Stimulated activated naive CD8-positive, alpha-beta T cell treated with anti-CD3 and anti-CD28 coated beads, Interleukin-15, Interleukin-2, amounts not matched to agents 100 ng/mL and 50 ng/mL, for 24 hours (primary cell): ENCODE measurements around the gene EFNA5.

Experiments used
- H3K27ac Mint-ChIP-seq: one replicate; pipeline ENCODE4 v1.8.0; 2021; ENCODE audit warnings: mild to moderate bottlenecking, mixed read lengths
- H3K27me3 Mint-ChIP-seq: one replicate; pipeline ENCODE4 v1.8.0; 2021; ENCODE audit warnings: mixed read lengths
- H3K36me3 Mint-ChIP-seq: one replicate; pipeline ENCODE4 v1.8.0; 2021; ENCODE audit warnings: low read depth, mixed read lengths
- H3K4me1 Mint-ChIP-seq: one replicate; pipeline ENCODE4 v1.8.0; 2021; ENCODE audit warnings: low read depth, mixed read lengths
- H3K4me3 Mint-ChIP-seq: one replicate; pipeline ENCODE4 v1.8.0; 2021; ENCODE audit warnings: mild to moderate bottlenecking, mixed read lengths
- H3K9me3 Mint-ChIP-seq: one replicate; pipeline ENCODE4 v1.8.0; 2021; ENCODE audit warnings: mixed read lengths

EFNA5 gene

GRCh38 chr5:107634981-107635848 lies 35.5 kb downstream of the EFNA5 start:
- no peak overlapping the region for H3K4me3 Mint-ChIP-seq

GRCh38 chr5:107633171-107633901 lies 37.4 kb downstream of the EFNA5 start:
- Mint-ChIP-seq H3K9me3 (no peaks in the 10 kb centered on the region), H3K27me3 (peaks cover 16% of the 10 kb centered on the region), H3K4me1 (no peaks in the 10 kb centered on the region), H3K27ac (no peak overlapping the region), H3K4me3 (no peak overlapping the region), H3K36me3 (no peaks in the 10 kb centered on the region)

More at GRCh38 chr5:107634981-107635848, 35.5 kb downstream of the EFNA5 start:
- H3K4me1 Mint-ChIP-seq = no peaks in the 10 kb centered on the region
- no peak overlapping the region for H3K27ac Mint-ChIP-seq
- H3K9me3 Mint-ChIP-seq = no peaks in the 10 kb centered on the region
- H3K27me3 Mint-ChIP-seq = peaks cover 16% of the 10 kb centered on the region
- H3K36me3 Mint-ChIP-seq = no peaks in the 10 kb centered on the region

- no peak overlapping the region for H3K27ac Mint-ChIP-seq
- no peaks in the 10 kb centered on the region for H3K36me3 Mint-ChIP-seq
- peaks cover 12% of the 10 kb centered on the region for H3K27me3 Mint-ChIP-seq
- H3K4me1 Mint-ChIP-seq = no peaks in the 10 kb centered on the region
- no peaks in the 10 kb centered on the region for H3K9me3 Mint-ChIP-seq
- H3K4me3 Mint-ChIP-seq = no peak overlapping the region
These were observed 38.9 kb downstream of the EFNA5 start for GRCh38 chr5:107631805-107632362.

GRCh38 chr5:107630184-107630583 lies 40.6 kb downstream of the EFNA5 start:
- no peaks in the 10 kb centered on the region for H3K9me3 Mint-ChIP-seq

GRCh38 chr5:107624235-107624634 lies 46.5 kb downstream of the EFNA5 start:
- no peaks in the 10 kb centered on the region for H3K9me3 Mint-ChIP-seq
- no peaks in the 10 kb centered on the region for H3K36me3 Mint-ChIP-seq
- no peaks in the 10 kb centered on the region for H3K27me3 Mint-ChIP-seq
- no peak overlapping the region for H3K4me3 Mint-ChIP-seq
- no peak overlapping the region for H3K27ac Mint-ChIP-seq
- H3K4me1 Mint-ChIP-seq = no peaks in the 10 kb centered on the region

More at GRCh38 chr5:107630184-107630583, 40.6 kb downstream of the EFNA5 start:
- Mint-ChIP-seq H3K36me3 (no peaks in the 10 kb centered on the region), H3K4me1 (no peaks in the 10 kb centered on the region), H3K27ac (no peak overlapping the region), H3K27me3 (peaks cover 8% of the 10 kb centered on the region), H3K4me3 (no peak overlapping the region)

GRCh38 chr5:107621089-107621488 lies 49.6 kb downstream of the EFNA5 start:
- no peaks in the 10 kb centered on the region for H3K9me3 Mint-ChIP-seq
- peaks cover 3% of the 10 kb centered on the region for H3K27me3 Mint-ChIP-seq
- no peak overlapping the region for H3K27ac Mint-ChIP-seq
- no peaks in the 10 kb centered on the region for H3K36me3 Mint-ChIP-seq
- no peaks in the 10 kb centered on the region for H3K4me1 Mint-ChIP-seq
- no peak overlapping the region for H3K4me3 Mint-ChIP-seq

GRCh38 chr5:107619781-107620180 lies 51.0 kb downstream of the EFNA5 start:
- Mint-ChIP-seq H3K36me3 (no peaks in the 10 kb centered on the region), H3K4me1 (no peaks in the 10 kb centered on the region), H3K27me3 (peaks cover 3% of the 10 kb centered on the region), H3K9me3 (no peaks in the 10 kb centered on the region), H3K4me3 (no peak overlapping the region), H3K27ac (no peak overlapping the region)

- Mint-ChIP-seq H3K9me3 (no peaks in the 10 kb centered on the region), H3K27me3 (peaks cover 3% of the 10 kb centered on the region), H3K27ac (no peak overlapping the region), H3K4me1 (no peaks in the 10 kb centered on the region), H3K36me3 (no peaks in the 10 kb centered on the region), H3K4me3 (no peak overlapping the region)
These were observed 52.5 kb downstream of the EFNA5 start for GRCh38 chr5:107618242-107618641.

- H3K9me3 Mint-ChIP-seq = no peaks in the 10 kb centered on the region
- H3K36me3 Mint-ChIP-seq = no peaks in the 10 kb centered on the region
- H3K4me3 Mint-ChIP-seq = no peak overlapping the region
- H3K27ac Mint-ChIP-seq = no peak overlapping the region
- H3K4me1 Mint-ChIP-seq = no peaks in the 10 kb centered on the region
- H3K27me3 Mint-ChIP-seq = peaks cover 3% of the 10 kb centered on the region
These were observed 53.7 kb downstream of the EFNA5 start for GRCh38 chr5:107617052-107617451.

- no peak overlapping the region for H3K4me3 Mint-ChIP-seq
- no peaks in the 10 kb centered on the region for H3K36me3 Mint-ChIP-seq
- no peaks in the 10 kb centered on the region for H3K9me3 Mint-ChIP-seq
- H3K27me3 Mint-ChIP-seq = peaks cover 3% of the 10 kb centered on the region
- no peak overlapping the region for H3K27ac Mint-ChIP-seq
- H3K4me1 Mint-ChIP-seq = no peaks in the 10 kb centered on the region
These were observed 54.5 kb downstream of the EFNA5 start for GRCh38 chr5:107616213-107616612.

- H3K27ac Mint-ChIP-seq = no peak overlapping the region
- H3K4me1 Mint-ChIP-seq = no peaks in the 10 kb centered on the region
- no peaks in the 10 kb centered on the region for H3K9me3 Mint-ChIP-seq
These were observed 55.4 kb downstream of the EFNA5 start for GRCh38 chr5:107615299-107615817.

GRCh38 chr5:107612541-107612940 lies 58.2 kb downstream of the EFNA5 start:
- Mint-ChIP-seq H3K4me3 (no peak overlapping the region), H3K9me3 (no peaks in the 10 kb centered on the region), H3K36me3 (no peaks in the 10 kb centered on the region), H3K27ac (no peak overlapping the region), H3K27me3 (peaks cover 3% of the 10 kb centered on the region), H3K4me1 (no peaks in the 10 kb centered on the region)

More at GRCh38 chr5:107615299-107615817, 55.4 kb downstream of the EFNA5 start:
- Mint-ChIP-seq H3K36me3 (no peaks in the 10 kb centered on the region), H3K27me3 (peaks cover 3% of the 10 kb centered on the region), H3K4me3 (no peak overlapping the region)

- no peaks in the 10 kb centered on the region for H3K9me3 Mint-ChIP-seq
- no peak overlapping the region for H3K27ac Mint-ChIP-seq
- no peaks in the 10 kb centered on the region for H3K4me1 Mint-ChIP-seq
- no peak overlapping the region for H3K4me3 Mint-ChIP-seq
- no peaks in the 10 kb centered on the region for H3K36me3 Mint-ChIP-seq
- peaks cover 7% of the 10 kb centered on the region for H3K27me3 Mint-ChIP-seq
These were observed 59.9 kb downstream of the EFNA5 start for GRCh38 chr5:107610798-107611197.

- H3K9me3 Mint-ChIP-seq = no peaks in the 10 kb centered on the region
- no peaks in the 10 kb centered on the region for H3K4me1 Mint-ChIP-seq
- H3K4me3 Mint-ChIP-seq = no peak overlapping the region
- H3K27ac Mint-ChIP-seq = no peak overlapping the region
- peaks cover 13% of the 10 kb centered on the region for H3K27me3 Mint-ChIP-seq
- H3K36me3 Mint-ChIP-seq = no peaks in the 10 kb centered on the region
These were observed 62.9 kb downstream of the EFNA5 start for GRCh38 chr5:107607671-107608345.
